Osteocyte (in vitro differentiated cells): ENCODE measurements around the gene AGMO. TPM values are rescaled to one million over a fixed set of nuclear protein-coding genes. Genes with fewer than 3 reads are reported as not detected.

Experiments
- DNase-seq: peaks from one replicate; pipeline ENCODE4 v3.0.0; 2021; ENCODE audit warnings: mixed read lengths; ENCODE audit not compliant: unreplicated experiment; ENCODE audit errors: extremely low spot score
- H3K27ac Mint-ChIP-seq: one replicate; pipeline ENCODE4 v1.8.0; 2021; ENCODE audit warnings: mild to moderate bottlenecking, mixed read lengths; ENCODE audit not compliant: unreplicated experiment
- H3K27me3 Mint-ChIP-seq: one replicate; pipeline ENCODE4 v1.8.0; 2021; ENCODE audit warnings: mixed read lengths; ENCODE audit not compliant: unreplicated experiment
- H3K36me3 Mint-ChIP-seq: one replicate; pipeline ENCODE4 v1.8.0; 2021; ENCODE audit warnings: mixed read lengths; ENCODE audit not compliant: unreplicated experiment
- H3K4me1 Mint-ChIP-seq: one replicate; pipeline ENCODE4 v1.8.0; 2021; ENCODE audit warnings: mixed read lengths; ENCODE audit not compliant: unreplicated experiment
- H3K4me3 Mint-ChIP-seq: one replicate; pipeline ENCODE4 v1.8.0; 2021; ENCODE audit warnings: mild to moderate bottlenecking, moderate library complexity, mixed read lengths; ENCODE audit not compliant: unreplicated experiment
- H3K9me3 Mint-ChIP-seq: one replicate; pipeline ENCODE4 v1.8.0; 2021; ENCODE audit warnings: mixed read lengths; ENCODE audit not compliant: unreplicated experiment
- CTCF ChIP-seq: fragments of 200-600 bp; sonication (generic); IDR thresholded peaks from 2 replicates; pipeline ENCODE4 v1.5.0; 2021; ENCODE audit warnings: antibody characterized with exemption, mild to moderate bottlenecking, moderate library complexity
- total RNA-seq: library from RNA; stranded (reverse); gene quantifications from 2 replicates; pipeline ENCODE4 v1.2.1, GENCODE V29; 2021

Gene AGMO
- total RNA-seq, 1 donor from 2014 or later, result 1.7 TPM

GRCh38 chr7:15315678-15316077, 246.1 kb downstream of the AGMO start:
- peaks cover 6% of the 10 kb centered on the region for H3K9me3 Mint-ChIP-seq
- no peaks in the 10 kb centered on the region for H3K4me1 Mint-ChIP-seq
- H3K27ac Mint-ChIP-seq, result no peak overlapping the region
- TF ChIP-seq CTCF, result no peak
- no peak overlapping the region for H3K4me3 Mint-ChIP-seq
- no peak for DNase-seq
- peaks cover 12% of the 10 kb centered on the region for H3K36me3 Mint-ChIP-seq
- no peaks in the 10 kb centered on the region for H3K27me3 Mint-ChIP-seq

- H3K4me1 Mint-ChIP-seq, result no peaks in the 10 kb centered on the region
- H3K9me3 Mint-ChIP-seq, result peaks cover 6% of the 10 kb centered on the region
- H3K27me3 Mint-ChIP-seq, result no peaks in the 10 kb centered on the region
- no peak for DNase-seq
- no peak overlapping the region for H3K4me3 Mint-ChIP-seq
- peaks cover 12% of the 10 kb centered on the region for H3K36me3 Mint-ChIP-seq
- TF ChIP-seq CTCF, result no peak
- no peak overlapping the region for H3K27ac Mint-ChIP-seq
Measured at GRCh38 chr7:15314922-15315321, 246.9 kb downstream of the AGMO start.

GRCh38 chr7:15313361-15313760, 248.5 kb downstream of the AGMO start:
- Mint-ChIP-seq H3K4me3 (no peak overlapping the region), H3K27me3 (no peaks in the 10 kb centered on the region), H3K36me3 (peaks cover 12% of the 10 kb centered on the region), H3K27ac (no peak overlapping the region), H3K4me1 (no peaks in the 10 kb centered on the region), H3K9me3 (peaks cover 6% of the 10 kb centered on the region)
- TF ChIP-seq CTCF, result no peak
- DNase-seq, result no peak

- DNase-seq, result no peak
- Mint-ChIP-seq H3K4me1 (peaks cover 17% of the 10 kb centered on the region), H3K27me3 (no peaks in the 10 kb centered on the region), H3K27ac (no peak overlapping the region), H3K4me3 (no peak overlapping the region), H3K9me3 (peaks cover 6% of the 10 kb centered on the region), H3K36me3 (peaks cover 12% of the 10 kb centered on the region)
- no peak for TF ChIP-seq CTCF
Measured at GRCh38 chr7:15309872-15310271, 251.9 kb downstream of the AGMO start.

- no peaks in the 10 kb centered on the region for H3K27me3 Mint-ChIP-seq
- peaks cover 6% of the 10 kb centered on the region for H3K9me3 Mint-ChIP-seq
- H3K4me3 Mint-ChIP-seq, result no peak overlapping the region
- DNase-seq, result no peak
- H3K4me1 Mint-ChIP-seq, result peaks cover 17% of the 10 kb centered on the region
- H3K36me3 Mint-ChIP-seq, result peaks cover 12% of the 10 kb centered on the region
- no peak overlapping the region for H3K27ac Mint-ChIP-seq
- no peak for TF ChIP-seq CTCF
Measured at GRCh38 chr7:15308821-15309220, 253.0 kb downstream of the AGMO start.
